H1 (cell line): Measurements from ENCODE around the gene GRIN3A.

Experiments
- CBX8 ChIP-seq: fragments of 300-800, 300-1000 bp; sonication (generic); IDR thresholded peaks from 2 replicates; pipeline ENCODE4 v1.7.1; 2016; ENCODE audit warnings: low read depth, low read length, borderline replicate concordance
- CREB1 ChIP-seq: IDR thresholded peaks from 2 replicates; pipeline ENCODE4 v1.6.1; 2012; ENCODE audit warnings: inconsistent platforms
- POLR2AphosphoS5 ChIP-seq: IDR thresholded peaks from 2 replicates; pipeline ENCODE4 v1.6.1; 2011; ENCODE audit warnings: low read depth, low read length
- RFX5 ChIP-seq: IDR thresholded peaks from 2 replicates; pipeline ENCODE4 v1.6.1; 2011; ENCODE audit warnings: low read depth, low read length, improper control_type of control experiment, borderline replicate concordance
- SIN3A ChIP-seq, 2 experiments: IDR thresholded peaks in 1 of 2; conservative IDR thresholded peaks in 1 of 2; 2 replicates each; pipeline ENCODE4 v1.6.1; 2011 to 2012; ENCODE audit warnings: low read length in 2 of 2, improper control_type of control experiment in 1 of 2, low read depth in 1 of 2, mild to moderate bottlenecking in 1 of 2
- SP4 ChIP-seq: IDR thresholded peaks from 2 replicates; pipeline ENCODE4 v1.6.1; 2012; ENCODE audit warnings: low read length, inconsistent platforms
- TEAD4 ChIP-seq: IDR thresholded peaks from 2 replicates; pipeline ENCODE4 v1.6.1; 2012; ENCODE audit warnings: low read depth, low read length, inconsistent platforms, mixed read lengths
- YY1 ChIP-seq: IDR thresholded peaks from 2 replicates; pipeline ENCODE4 v1.6.1; 2011; ENCODE audit warnings: low read depth, mild to moderate bottlenecking, low read length

DNA sequence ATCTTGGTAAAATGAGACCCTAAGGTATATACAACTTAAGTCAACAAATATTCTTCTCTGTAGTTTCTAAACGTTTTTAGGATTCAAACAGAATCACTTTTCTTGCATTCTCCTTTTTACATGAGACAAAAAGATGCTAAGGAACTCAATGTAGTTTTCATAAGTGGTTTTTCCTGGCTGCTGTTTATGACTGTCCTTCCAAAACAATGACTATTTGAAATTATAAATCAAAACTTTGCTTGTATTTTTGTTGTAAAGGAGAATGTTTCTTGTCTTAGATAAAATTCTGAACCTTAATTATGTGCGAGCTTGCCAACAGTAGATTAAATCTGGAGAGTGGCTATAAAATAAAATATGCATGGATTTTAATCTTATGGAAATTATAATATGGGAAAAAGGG is 53.8 kb downstream of the GRIN3A start:
- TF ChIP-seq TEAD4: no peak
- TF ChIP-seq CREB1: no peak
- TF ChIP-seq YY1: no peak
- no peak for TF ChIP-seq RFX5
- no peak for TF ChIP-seq SIN3A (conservative IDR thresholded peaks at IDR 0.05 in 1 of 2, IDR thresholded peaks at IDR 0.05 in 1 of 2; ENCODE audit: low read depth in 1 of 2, low read length in 2 of 2)
- no peak for TF ChIP-seq CBX8
- TF ChIP-seq POLR2AphosphoS5: no peak
- no peak for TF ChIP-seq SP4
